Activated CD8-positive, alpha-beta memory T cell treated with anti-CD3 and anti-CD28 coated beads for 1 hour (primary cell): ENCODE data around the gene KANSL1.
A peak's percentile ranks its signal among the peaks of the same experiment; 100 is the strongest.
"Not testable (repeated sequence)": the region's sequence is repeated elsewhere in the genome, so short reads cannot be mapped to it uniquely, and the experiment has no call there.

Source experiments
- DNase-seq, 2 donors: peaks; one replicate each; pipeline ENCODE4 v3.0.0-alpha.2; 2020; ENCODE audit warnings: low read depth in 1 of 2; ENCODE audit errors: extremely low read depth in 1 of 2

KANSL1 gene

DNA sequence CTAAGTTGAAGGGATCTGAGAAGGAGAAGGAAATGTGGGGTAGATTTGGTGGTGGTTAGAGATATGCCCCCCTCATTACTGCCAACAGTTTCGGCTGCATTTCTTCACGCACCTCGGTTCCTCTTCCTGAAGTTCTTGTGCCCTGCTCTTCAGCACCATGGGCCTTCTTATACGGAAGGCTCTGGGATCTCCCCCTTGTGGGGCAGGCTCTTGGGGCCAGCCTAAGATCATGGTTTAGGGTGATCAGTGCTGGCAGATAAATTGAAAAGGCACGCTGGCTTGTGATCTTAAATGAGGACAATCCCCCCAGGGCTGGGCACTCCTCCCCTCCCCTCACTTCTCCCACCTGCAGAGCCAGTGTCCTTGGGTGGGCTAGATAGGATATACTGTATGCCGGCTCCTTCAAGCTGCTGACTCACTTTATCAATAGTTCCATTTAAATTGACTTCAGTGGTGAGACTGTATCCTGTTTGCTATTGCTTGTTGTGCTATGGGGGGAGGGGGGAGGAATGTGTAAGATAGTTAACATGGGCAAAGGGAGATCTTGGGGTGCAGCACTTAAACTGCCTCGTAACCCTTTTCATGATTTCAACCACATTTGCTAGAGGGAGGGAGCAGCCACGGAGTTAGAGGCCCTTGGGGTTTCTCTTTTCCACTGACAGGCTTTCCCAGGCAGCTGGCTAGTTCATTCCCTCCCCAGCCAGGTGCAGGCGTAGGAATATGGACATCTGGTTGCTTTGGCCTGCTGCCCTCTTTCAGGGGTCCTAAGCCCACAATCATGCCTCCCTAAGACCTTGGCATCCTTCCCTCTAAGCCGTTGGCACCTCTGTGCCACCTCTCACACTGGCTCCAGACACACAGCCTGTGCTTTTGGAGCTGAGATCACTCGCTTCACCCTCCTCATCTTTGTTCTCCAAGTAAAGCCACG is 165.9 kb downstream of the KANSL1 start:
- DNase-seq = no peak

- no peak for DNase-seq
Observed at GRCh38 chr17:46026166-46027047, 166.8 kb downstream of the KANSL1 start.

DNA sequence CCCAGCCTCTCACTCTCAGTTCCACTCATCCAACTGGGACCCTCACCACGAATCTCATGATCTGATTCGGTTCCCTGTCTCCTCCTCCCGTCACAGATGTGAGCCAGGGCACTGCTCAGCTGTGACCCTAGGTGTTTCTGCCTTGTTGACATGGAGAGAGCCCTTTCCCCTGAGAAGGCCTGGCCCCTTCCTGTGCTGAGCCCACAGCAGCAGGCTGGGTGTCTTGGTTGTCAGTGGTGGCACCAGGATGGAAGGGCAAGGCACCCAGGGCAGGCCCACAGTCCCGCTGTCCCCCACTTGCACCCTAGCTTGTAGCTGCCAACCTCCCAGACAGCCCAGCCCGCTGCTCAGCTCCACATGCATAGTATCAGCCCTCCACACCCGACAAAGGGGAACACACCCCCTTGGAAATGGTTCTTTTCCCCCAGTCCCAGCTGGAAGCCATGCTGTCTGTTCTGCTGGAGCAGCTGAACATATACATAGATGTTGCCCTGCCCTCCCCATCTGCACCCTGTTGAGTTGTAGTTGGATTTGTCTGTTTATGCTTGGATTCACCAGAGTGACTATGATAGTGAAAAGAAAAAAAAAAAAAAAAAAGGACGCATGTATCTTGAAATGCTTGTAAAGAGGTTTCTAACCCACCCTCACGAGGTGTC is 167.6 kb downstream of the KANSL1 start:
- DNase-seq = no peak

DNA sequence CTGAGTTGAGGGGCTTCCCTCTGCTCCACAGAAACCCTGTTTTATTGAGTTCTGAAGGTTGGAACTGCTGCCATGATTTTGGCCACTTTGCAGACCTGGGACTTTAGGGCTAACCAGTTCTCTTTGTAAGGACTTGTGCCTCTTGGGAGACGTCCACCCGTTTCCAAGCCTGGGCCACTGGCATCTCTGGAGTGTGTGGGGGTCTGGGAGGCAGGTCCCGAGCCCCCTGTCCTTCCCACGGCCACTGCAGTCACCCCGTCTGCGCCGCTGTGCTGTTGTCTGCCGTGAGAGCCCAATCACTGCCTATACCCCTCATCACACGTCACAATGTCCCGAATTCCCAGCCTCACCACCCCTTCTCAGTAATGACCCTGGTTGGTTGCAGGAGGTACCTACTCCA is 168.2 kb downstream of the KANSL1 start:
- no peak for DNase-seq

GRCh38 chr17:46024590-46024989 is 168.6 kb downstream of the KANSL1 start:
- DNase-seq = no peak

- no peak for DNase-seq
Observed at GRCh38 chr17:46023783-46024388, 169.3 kb downstream of the KANSL1 start.

DNA sequence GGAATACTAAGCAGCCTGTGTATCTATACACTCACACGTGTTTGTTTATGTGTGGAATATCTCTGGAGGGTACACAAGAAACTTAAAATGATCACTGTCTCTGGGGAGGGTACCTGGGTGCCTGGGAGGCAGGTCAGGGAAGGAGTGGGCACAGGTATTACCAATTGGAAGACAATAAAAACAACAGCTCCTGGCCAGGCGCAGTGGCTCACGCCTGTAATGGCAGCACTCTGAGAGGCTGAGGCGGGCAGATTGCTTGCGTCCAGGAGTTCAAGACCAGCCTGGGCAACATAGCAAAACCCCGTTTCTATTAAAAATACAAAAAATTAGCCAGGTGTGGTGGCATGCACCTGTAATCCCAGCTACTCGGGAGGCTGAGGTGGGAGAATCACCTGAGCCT is 169.9 kb downstream of the KANSL1 start:
- DNase-seq = not testable (repeated sequence)

DNA sequence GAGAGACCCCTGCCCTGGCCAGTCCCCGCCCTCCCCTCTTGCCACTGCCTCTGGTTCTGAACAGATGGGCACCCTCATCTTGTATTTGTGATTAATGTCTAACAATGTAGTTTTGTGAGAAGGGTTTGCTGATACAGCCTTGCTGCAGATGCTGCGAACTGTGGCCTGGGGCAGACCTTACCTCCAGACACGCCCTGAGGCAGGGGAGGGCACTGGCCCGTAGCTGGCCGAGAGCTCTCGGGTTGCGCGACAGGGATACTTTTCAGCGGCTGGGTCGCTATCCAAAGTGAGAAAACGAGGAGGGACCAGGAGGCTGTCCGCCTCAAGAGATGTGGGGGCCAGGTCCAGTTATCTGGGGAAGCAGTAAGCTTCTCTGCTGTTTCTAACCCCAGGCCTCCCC is 172.2 kb downstream of the KANSL1 start:
- DNase-seq = no peak

GRCh38 chr17:46020023-46020761 is 173.0 kb downstream of the KANSL1 start:
- DNase-seq = peak in 1 of 2 donors; percentile 32

DNA sequence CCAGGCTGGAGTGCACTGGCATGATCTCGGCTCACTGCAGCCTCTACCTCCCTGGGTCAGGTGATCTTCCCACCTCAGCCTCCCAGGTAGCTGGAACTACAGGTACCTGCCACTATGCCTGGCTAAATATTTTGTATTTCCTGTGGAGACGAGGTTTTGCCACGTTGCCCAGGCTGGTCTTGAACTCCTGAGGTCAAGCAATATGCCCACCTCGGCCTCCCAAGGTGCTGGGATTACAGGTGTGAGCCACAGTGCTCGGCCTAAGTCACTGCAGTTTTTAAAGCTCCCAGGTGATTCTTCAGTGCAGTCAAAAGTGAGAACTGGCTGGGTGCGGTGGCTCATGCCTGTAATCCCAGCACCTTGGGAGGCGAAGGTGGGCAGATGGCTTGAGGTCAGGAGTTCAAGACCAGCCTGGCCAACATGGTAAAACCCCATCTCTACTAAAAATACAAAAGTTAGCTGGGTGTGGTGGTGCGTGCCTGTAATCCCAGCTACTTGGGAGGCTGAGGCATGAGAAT is 173.8 kb downstream of the KANSL1 start:
- not testable (repeated sequence) for DNase-seq

DNA sequence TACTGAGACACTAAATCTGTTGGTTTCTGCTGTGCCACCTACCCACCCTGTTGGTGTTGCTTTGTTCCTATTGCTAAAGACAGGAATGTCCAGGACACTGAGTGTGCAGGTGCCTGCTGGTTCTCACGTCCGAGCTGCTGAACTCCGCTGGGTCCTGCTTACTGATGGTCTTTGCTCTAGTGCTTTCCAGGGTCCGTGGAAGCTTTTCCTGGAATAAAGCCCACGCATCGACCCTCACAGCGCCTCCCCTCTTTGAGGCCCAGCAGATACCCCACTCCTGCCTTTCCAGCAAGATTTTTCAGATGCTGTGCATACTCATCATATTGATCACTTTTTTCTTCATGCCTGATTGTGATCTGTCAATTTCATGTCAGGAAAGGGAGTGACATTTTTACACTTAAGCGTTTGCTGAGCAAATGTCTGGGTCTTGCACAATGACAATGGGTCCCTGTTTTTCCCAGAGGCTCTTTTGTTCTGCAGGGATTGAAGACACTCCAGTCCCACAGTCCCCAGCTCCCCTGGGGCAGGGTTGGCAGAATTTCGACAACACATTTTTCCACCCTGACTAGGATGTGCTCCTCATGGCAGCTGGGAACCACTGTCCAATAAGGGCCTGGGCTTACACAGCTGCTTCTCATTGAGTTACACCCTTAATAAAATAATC is 179.6 kb downstream of the KANSL1 start:
- no peak for DNase-seq

GRCh38 chr17:46013127-46013501 is 180.1 kb downstream of the KANSL1 start:
- no peak for DNase-seq

GRCh38 chr17:46012506-46013079 is 180.6 kb downstream of the KANSL1 start:
- no peak for DNase-seq

DNA sequence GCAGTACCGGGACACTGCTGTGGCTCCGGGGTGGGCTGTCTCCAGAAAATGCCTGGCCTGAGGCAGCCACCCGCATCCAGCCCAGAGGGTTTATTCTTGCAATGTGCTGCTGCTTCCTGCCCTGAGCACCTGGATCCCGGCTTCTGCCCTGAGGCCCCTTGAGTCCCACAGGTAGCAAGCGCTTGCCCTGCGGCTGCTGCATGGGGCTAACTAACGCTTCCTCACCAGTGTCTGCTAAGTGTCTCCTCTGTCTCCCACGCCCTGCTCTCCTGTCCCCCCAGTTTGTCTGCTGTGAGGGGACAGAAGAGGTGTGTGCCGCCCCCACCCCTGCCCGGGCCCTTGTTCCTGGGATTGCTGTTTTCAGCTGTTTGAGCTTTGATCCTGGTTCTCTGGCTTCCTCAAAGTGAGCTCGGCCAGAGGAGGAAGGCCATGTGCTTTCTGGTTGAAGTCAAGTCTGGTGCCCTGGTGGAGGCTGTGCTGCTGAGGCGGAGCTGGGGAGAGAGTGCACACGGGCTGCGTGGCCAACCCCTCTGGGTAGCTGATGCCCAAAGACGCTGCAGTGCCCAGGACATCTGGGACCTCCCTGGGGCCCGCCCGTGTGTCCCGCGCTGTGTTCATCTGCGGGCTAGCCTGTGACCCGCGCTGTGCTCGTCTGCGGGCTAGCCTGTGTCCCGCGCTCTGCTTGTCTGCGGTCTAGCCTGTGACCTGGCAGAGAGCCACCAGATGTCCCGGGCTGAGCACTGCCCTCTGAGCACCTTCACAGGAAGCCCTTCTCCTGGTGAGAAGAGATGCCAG is 181.3 kb downstream of the KANSL1 start:
- DNase-seq = no peak

- DNase-seq = no peak
Observed at GRCh38 chr17:46010597-46011186, 182.5 kb downstream of the KANSL1 start.

DNA sequence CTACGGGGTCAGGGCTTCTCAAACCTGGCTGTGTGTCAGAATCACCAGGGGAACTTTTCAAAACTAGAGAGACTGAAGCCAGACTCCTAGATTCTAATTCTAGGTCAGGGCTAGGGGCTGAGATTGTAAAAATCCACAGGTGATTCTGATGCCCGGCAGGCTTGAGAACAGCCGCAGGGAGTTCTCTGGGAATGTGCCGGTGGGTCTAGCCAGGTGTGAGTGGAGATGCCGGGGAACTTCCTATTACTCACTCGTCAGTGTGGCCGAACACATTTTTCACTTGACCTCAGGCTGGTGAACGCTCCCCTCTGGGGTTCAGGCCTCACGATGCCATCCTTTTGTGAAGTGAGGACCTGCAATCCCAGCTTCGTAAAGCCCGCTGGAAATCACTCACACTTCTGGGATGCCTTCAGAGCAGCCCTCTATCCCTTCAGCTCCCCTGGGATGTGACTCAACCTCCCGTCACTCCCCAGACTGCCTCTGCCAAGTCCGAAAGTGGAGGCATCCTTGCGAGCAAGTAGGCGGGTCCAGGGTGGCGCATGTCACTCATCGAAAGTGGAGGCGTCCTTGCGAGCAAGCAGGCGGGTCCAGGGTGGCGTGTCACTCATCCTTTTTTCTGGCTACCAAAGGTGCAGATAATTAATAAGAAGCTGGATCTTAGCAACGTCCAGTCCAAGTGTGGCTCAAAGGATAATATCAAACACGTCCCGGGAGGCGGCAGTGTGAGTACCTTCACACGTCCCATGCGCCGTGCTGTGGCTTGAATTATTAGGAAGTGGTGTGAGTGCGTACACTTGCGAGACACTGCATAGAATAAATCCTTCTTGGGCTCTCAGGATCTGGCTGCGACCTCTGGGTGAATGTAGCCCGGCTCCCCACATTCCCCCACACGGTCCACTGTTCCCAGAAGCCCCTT is 183.3 kb downstream of the KANSL1 start:
- no peak for DNase-seq

- no peak for DNase-seq
Observed at GRCh38 chr17:46008591-46008990, 184.6 kb downstream of the KANSL1 start.
